Mesenchymal stem cell (in vitro differentiated cells and primary cell): ENCODE measurements around the gene SELENON.

Experiments used
- DNase-seq: peaks from one replicate; pipeline ENCODE4 v3.0.0-alpha.2; 2013
- H2AFZ ChIP-seq: one replicate; pipeline ENCODE4 v1.6.1; 2013; ENCODE audit warnings: low read depth, mild to moderate bottlenecking, control low read depth, inconsistent platforms, low read length, moderate library complexity
- H2AK5ac ChIP-seq: 2 replicates; pipeline ENCODE4 v1.6.1; 2013; ENCODE audit warnings: low read length, moderate library complexity, mild to moderate bottlenecking, inconsistent platforms; ENCODE audit not compliant: severe bottlenecking
- H2BK120ac ChIP-seq: one replicate; pipeline ENCODE4 v1.6.1; 2013; ENCODE audit warnings: low read depth, mild to moderate bottlenecking, inconsistent platforms, low read length, moderate library complexity
- H2BK12ac ChIP-seq, 2 experiments: one replicate each; pipeline ENCODE4 v1.6.1; 2013; ENCODE audit warnings: inconsistent platforms in 2 of 2, low read length in 2 of 2, mild to moderate bottlenecking in 2 of 2, moderate library complexity in 2 of 2, control low read depth in 1 of 2
- H2BK15ac ChIP-seq: one replicate; pipeline ENCODE4 v1.6.1; 2013; ENCODE audit warnings: mild to moderate bottlenecking, low read depth, inconsistent platforms; ENCODE audit not compliant: poor library complexity, severe bottlenecking
- H2BK5ac ChIP-seq: 2 replicates; pipeline ENCODE4 v1.6.1; 2013; ENCODE audit warnings: low read depth, mild to moderate bottlenecking, low read length, control low read depth, inconsistent platforms; ENCODE audit not compliant: poor library complexity, severe bottlenecking
- H3K14ac ChIP-seq, 2 experiments: one replicate each; pipeline ENCODE4 v1.6.1; 2013; ENCODE audit warnings: inconsistent platforms in 2 of 2, low read length in 2 of 2, control low read depth in 1 of 2, mild to moderate bottlenecking in 1 of 2, moderate library complexity in 1 of 2
- H3K18ac ChIP-seq, 2 experiments: one replicate each; pipeline ENCODE4 v1.6.1; 2013; ENCODE audit warnings: inconsistent platforms in 2 of 2, low read length in 2 of 2, control low read depth in 1 of 2, low read depth in 1 of 2, mild to moderate bottlenecking in 1 of 2
- H3K23ac ChIP-seq, 2 experiments: one replicate each; pipeline ENCODE4 v1.6.1; 2013; ENCODE audit warnings: inconsistent platforms in 2 of 2, low read length in 2 of 2, mild to moderate bottlenecking in 2 of 2, moderate library complexity in 2 of 2, control low read depth in 1 of 2
- H3K27ac ChIP-seq: 2 replicates; pipeline ENCODE4 v1.5.1; 2013; ENCODE audit warnings: mild to moderate bottlenecking, moderate library complexity, low read length, control low read depth, inconsistent platforms; ENCODE audit not compliant: poor library complexity, severe bottlenecking
- H3K27me3 ChIP-seq, 2 experiments: 2 replicates each; pipeline versions ENCODE4 v1.6.1 to v1.7.0; 2013; ENCODE audit warnings: low read length in 2 of 2, mild to moderate bottlenecking in 2 of 2, moderate library complexity in 2 of 2, control low read depth in 1 of 2, inconsistent platforms in 1 of 2; ENCODE audit not compliant: control insufficient read depth in 1 of 2, insufficient read depth in 1 of 2
- H3K36me3 ChIP-seq, 2 experiments: 2 replicates each; pipeline versions ENCODE4 v1.6.1 to v1.7.0; 2013; ENCODE audit warnings: low read length in 2 of 2, control low read depth in 1 of 2, inconsistent platforms in 1 of 2, low read depth in 1 of 2, mild to moderate bottlenecking in 1 of 2; ENCODE audit not compliant: insufficient read depth in 2 of 2, control insufficient read depth in 1 of 2
- H3K4ac ChIP-seq, 2 experiments: one replicate each; pipeline ENCODE4 v1.6.1; 2013; ENCODE audit warnings: inconsistent platforms in 2 of 2, low read length in 2 of 2, mild to moderate bottlenecking in 2 of 2, moderate library complexity in 2 of 2, control low read depth in 1 of 2, low read depth in 1 of 2
- H3K4me1 ChIP-seq: 2 replicates; pipeline ENCODE4 v1.6.1; 2013; ENCODE audit warnings: low read depth, low read length, control low read depth; ENCODE audit not compliant: control insufficient read depth, insufficient read depth
- H3K4me2 ChIP-seq: 2 replicates; pipeline ENCODE4 v1.6.1; 2013; ENCODE audit warnings: low read length, mild to moderate bottlenecking, inconsistent platforms; ENCODE audit not compliant: poor library complexity, severe bottlenecking
- H3K4me3 ChIP-seq, 2 experiments: 2 replicates each; pipeline versions ENCODE4 v1.5.1 to v1.7.0; 2013; ENCODE audit warnings: low read length in 2 of 2, mild to moderate bottlenecking in 2 of 2, control low read depth in 1 of 2, low read depth in 1 of 2; ENCODE audit not compliant: insufficient read depth in 1 of 2
- H3K79me1 ChIP-seq: replicated peaks from 2 replicates; pipeline ENCODE4 v1.6.1; 2013; ENCODE audit warnings: mild to moderate bottlenecking, control low read depth, low read length, inconsistent platforms; ENCODE audit not compliant: poor library complexity, severe bottlenecking
- H3K9ac ChIP-seq: 2 replicates; pipeline ENCODE4 v1.7.0; 2013; ENCODE audit warnings: mild to moderate bottlenecking, low read length, moderate library complexity
- H3K9me3 ChIP-seq: 2 replicates; pipeline ENCODE4 v1.7.0; 2013; ENCODE audit warnings: mild to moderate bottlenecking, low read length; ENCODE audit not compliant: control insufficient read depth
- H4K8ac ChIP-seq: one replicate; pipeline ENCODE4 v1.6.1; 2013; ENCODE audit warnings: inconsistent platforms, mild to moderate bottlenecking, low read length, moderate library complexity
- H4K91ac ChIP-seq: one replicate; pipeline ENCODE4 v1.6.1; 2013; ENCODE audit warnings: mild to moderate bottlenecking, low read length, inconsistent platforms
- WGBS: methylation state at CpG from one replicate; pipeline ENCODE4 v1.1.7; 2013; ENCODE audit warnings: mixed read lengths; 5-methylcytosine and 5-hydroxymethylcytosine counted together

The SELENON gene

DNA sequence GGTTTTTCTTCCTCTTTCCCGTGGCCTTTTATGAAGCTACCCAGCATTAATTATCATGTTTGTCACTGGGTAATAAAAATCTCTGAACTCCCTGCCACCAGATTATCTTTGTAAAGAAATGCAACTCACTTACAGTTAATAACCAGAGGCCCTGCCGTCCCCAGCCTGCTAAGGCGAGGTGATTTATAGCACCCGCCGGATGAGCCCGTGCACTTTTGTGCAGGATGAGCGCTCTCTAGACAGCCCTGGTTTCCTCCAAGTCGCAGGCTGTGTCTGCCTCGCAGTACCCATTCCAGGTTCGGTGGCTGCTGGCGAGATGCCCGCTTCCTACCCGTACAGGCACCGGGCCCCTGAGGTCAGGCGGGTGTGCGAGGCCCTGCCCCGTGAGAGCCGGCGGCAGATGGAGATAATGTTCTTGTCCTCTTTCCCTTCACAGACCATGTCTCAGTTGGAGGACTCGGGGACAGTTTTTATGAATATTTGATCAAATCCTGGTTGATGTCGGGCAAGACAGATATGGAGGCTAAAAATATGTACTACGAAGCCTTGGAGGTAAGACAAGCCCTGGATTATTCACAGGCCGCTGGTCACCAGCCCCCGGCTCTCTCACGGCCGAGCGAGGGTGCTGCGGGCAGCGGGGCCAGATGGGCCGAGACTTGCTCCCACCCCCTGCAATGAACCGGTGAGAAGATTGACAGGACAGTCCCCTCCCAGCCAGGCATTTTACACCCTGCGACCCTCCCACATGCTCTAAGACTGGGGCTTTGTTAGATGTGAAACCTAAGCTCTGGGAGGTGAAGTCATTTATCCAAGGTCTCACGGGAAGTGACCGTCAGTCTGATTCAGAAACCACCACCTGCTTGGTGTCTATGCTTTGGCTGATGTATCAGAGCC is 28.5 kb upstream of the SELENON start:
- WGBS, result 29% methylated on average over 30 of the region's 34 CpGs

DNA sequence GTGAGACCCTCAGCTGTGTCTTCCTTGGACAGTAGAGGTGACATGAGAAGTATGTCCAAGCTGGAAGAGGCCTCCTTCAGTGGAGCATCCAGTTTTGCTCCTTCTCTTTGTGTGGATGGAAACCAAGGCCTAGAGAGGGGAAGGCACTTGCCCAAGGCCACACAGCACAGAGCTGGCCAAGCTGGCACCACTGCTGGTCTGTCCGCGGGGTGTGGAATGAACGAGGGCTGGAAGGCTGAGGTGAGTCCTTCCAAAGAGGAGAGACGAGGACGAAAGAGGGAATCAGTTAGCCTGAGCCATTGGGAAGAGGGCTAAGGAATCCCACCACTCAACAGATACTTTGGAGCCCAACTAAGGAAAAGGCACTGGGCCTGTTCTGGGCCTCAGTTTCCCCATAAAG is 27.8 kb upstream of the SELENON start:
- Histone ChIP-seq H2BK15ac (peak overlapping the region; percentile 52), H3K4me3 (no peak overlapping the region), H3K79me1 (no peaks in the 10 kb centered on the region), H3K23ac (no peak overlapping the region), H2BK120ac (no peak overlapping the region), H3K9ac (no peak overlapping the region), H2AFZ (no peak overlapping the region), H2AK5ac (peak overlapping the region; percentile 94), H3K27me3 (no peaks in the 10 kb centered on the region), H2BK12ac (peak overlapping the region; percentile 0 to 91), H3K36me3 (peaks cover 9 to 68% of the 10 kb centered on the region in 2 experiments), H3K4me1 (peaks cover 47% of the 10 kb centered on the region), H2BK5ac (no peak overlapping the region), H3K9me3 (no peaks in the 10 kb centered on the region), H3K14ac (peak overlapping the region in 1 of 2 experiments; percentile 71), H3K4ac (peak overlapping the region in 1 of 2 experiments; percentile 35), H3K4me2 (no peak overlapping the region), H4K8ac (no peak overlapping the region), H3K27ac (peak overlapping the region; percentile 7), H4K91ac (peak overlapping the region; percentile 84), H3K18ac (peak overlapping the region; percentile 48 to 67)
- DNase-seq, result no peak
- WGBS, result 100% methylated on average over 5 of the region's 5 CpGs

More for the DNA sequence above, 28.5 kb upstream of the SELENON start:
- Histone ChIP-seq H2BK120ac (no peak overlapping the region), H3K18ac (peak overlapping the region; percentile 48 to 67), H3K14ac (peak overlapping the region in 1 of 2 experiments; percentile 71), H3K4me3 (no peak overlapping the region), H2AK5ac (peak overlapping the region; percentile 94), H3K9ac (no peak overlapping the region), H3K4ac (peak overlapping the region in 1 of 2 experiments; percentile 35), H4K91ac (peak overlapping the region; percentile 84), H2BK15ac (peak overlapping the region; percentile 52), H3K4me2 (peak overlapping the region; percentile 55), H3K23ac (no peak overlapping the region), H3K79me1 (no peaks in the 10 kb centered on the region), H2AFZ (no peak overlapping the region), H4K8ac (no peak overlapping the region), H2BK5ac (no peak overlapping the region), H3K27ac (peak overlapping the region; percentile 54), H3K27me3 (no peaks in the 10 kb centered on the region), H3K9me3 (no peaks in the 10 kb centered on the region), H3K36me3 (peaks cover 12 to 61% of the 10 kb centered on the region in 2 experiments), H3K4me1 (peaks cover 47% of the 10 kb centered on the region), H2BK12ac (peak overlapping the region; percentile 0 to 91)
- peak; percentile 70 for DNase-seq

GRCh38 chr1:25772692-25773245 is 27.2 kb upstream of the SELENON start:
- no peak overlapping the region for H3K9ac ChIP-seq
- no peak overlapping the region for H4K91ac ChIP-seq
- WGBS, result over 99% methylated on average over 5 of the region's 5 CpGs
- peak overlapping the region; percentile 45 for H4K8ac ChIP-seq
- H2BK15ac ChIP-seq, result no peak overlapping the region
- H3K79me1 ChIP-seq, result no peaks in the 10 kb centered on the region
- DNase-seq, result no peak
- no peak overlapping the region for H3K4me2 ChIP-seq
- no peaks in the 10 kb centered on the region for H3K27me3 ChIP-seq
- peaks cover 47% of the 10 kb centered on the region for H3K4me1 ChIP-seq
- H2BK5ac ChIP-seq, result no peak overlapping the region
- H3K9me3 ChIP-seq, result no peaks in the 10 kb centered on the region
- H2BK120ac ChIP-seq, result no peak overlapping the region
- peaks cover 9 to 70% of the 10 kb centered on the region in 2 experiments for H3K36me3 ChIP-seq
- H2BK12ac ChIP-seq, result no peak overlapping the region
- no peak overlapping the region for H3K23ac ChIP-seq
- H2AFZ ChIP-seq, result no peak overlapping the region
- H3K27ac ChIP-seq, result peak overlapping the region; percentile 58
- no peak overlapping the region for H3K4ac ChIP-seq
- H2AK5ac ChIP-seq, result peak overlapping the region; percentile 94
- H3K14ac ChIP-seq, result no peak overlapping the region
- H3K4me3 ChIP-seq, result no peak overlapping the region
- H3K18ac ChIP-seq, result no peak overlapping the region

GRCh38 chr1:25773441-25774125 is 26.4 kb upstream of the SELENON start:
- Histone ChIP-seq H3K4me3 (no peak overlapping the region), H2AFZ (no peak overlapping the region), H4K91ac (no peak overlapping the region), H3K14ac (no peak overlapping the region), H3K18ac (no peak overlapping the region), H3K4me1 (peaks cover 47% of the 10 kb centered on the region), H4K8ac (no peak overlapping the region), H3K4me2 (peak overlapping the region; percentile 51), H3K9ac (no peak overlapping the region), H3K79me1 (no peaks in the 10 kb centered on the region), H2BK5ac (no peak overlapping the region), H2BK12ac (no peak overlapping the region), H3K23ac (no peak overlapping the region), H2BK120ac (no peak overlapping the region), H3K4ac (no peak overlapping the region), H3K27me3 (no peaks in the 10 kb centered on the region), H3K9me3 (no peaks in the 10 kb centered on the region), H3K27ac (peak overlapping the region; percentile 58), H2AK5ac (no peak overlapping the region), H3K36me3 (peaks cover 9 to 78% of the 10 kb centered on the region in 2 experiments), H2BK15ac (no peak overlapping the region)
- WGBS, result 80% methylated on average over 4 of the region's 4 CpGs
- peak; percentile 35 for DNase-seq
